OCI-LY7 (cell line): Measurements from ENCODE around the gene MYBPHL. TPM values are rescaled to one million over a fixed set of nuclear protein-coding genes. Genes with fewer than 3 reads are reported as not detected.

Experiments
- BruUV-seq: library from RNA; stranded (reverse); fragments of 400-500 nt; replicated peaks from 2 replicates; lab custom pipeline; 2021; lab: Mats Ljungman, UMichigan
- CTCF ChIA-PET: fragments of 300-600 bp; sonication (Branson Sonifier 250); formaldehyde crosslinking; loops from one replicate; lab custom pipeline; 2022; ENCODE audit warnings: antibody characterized with exemption; ENCODE audit not compliant: unreplicated experiment; lab: Charles Lee
- POLR2A ChIA-PET: fragments of 300-600 bp; sonication (Branson Sonifier 250); formaldehyde crosslinking; loops from one replicate; lab custom pipeline; 2022; ENCODE audit warnings: antibody characterized with exemption; lab: Charles Lee
- DNase-seq: peaks from one replicate; pipeline ENCODE4 v3.0.0-alpha.2; 2015; ENCODE audit warnings: low spot score
- H2AFZ ChIP-seq: fragments of 200-600 bp; sonication (generic), shearing (Covaris generic); 2 replicates; pipeline ENCODE4 v1.6.1; 2014; ENCODE audit warnings: mild to moderate bottlenecking, antibody characterized with exemption, low read length, moderate library complexity
- H3K27ac ChIP-seq: fragments of 200-600 bp; sonication (generic); 2 replicates; pipeline ENCODE4 v1.5.1; 2014; ENCODE audit warnings: mixed run types, low read depth, mild to moderate bottlenecking, moderate library complexity, low read length, inconsistent platforms; ENCODE audit not compliant: poor library complexity, severe bottlenecking
- H3K36me3 ChIP-seq: fragments of 200-600 bp; sonication (generic); 2 replicates; pipeline ENCODE4 v1.6.1; 2014; ENCODE audit warnings: mild to moderate bottlenecking, antibody characterized with exemption, low read length, moderate library complexity, mixed read lengths; ENCODE audit not compliant: insufficient read depth
- H3K4me1 ChIP-seq: fragments of 200-600 bp; sonication (generic); 2 replicates; pipeline ENCODE4 v1.5.1; 2014; ENCODE audit warnings: mild to moderate bottlenecking, low read length; ENCODE audit not compliant: insufficient read depth, poor library complexity, severe bottlenecking
- H3K4me2 ChIP-seq: fragments of 200-600 bp; sonication (generic); 2 replicates; pipeline ENCODE4 v1.6.1; 2014; ENCODE audit warnings: mild to moderate bottlenecking, low read length
- H3K4me3 ChIP-seq: fragments of 200-600 bp; sonication (generic); 2 replicates; pipeline ENCODE4 v1.5.1; 2014; ENCODE audit warnings: mild to moderate bottlenecking, low read depth, low read length; ENCODE audit not compliant: poor library complexity, severe bottlenecking
- H3K79me2 ChIP-seq: fragments of 200-600 bp; sonication (generic); 2 replicates; pipeline ENCODE4 v1.6.1; 2016; ENCODE audit warnings: low read depth, mild to moderate bottlenecking, low read length, moderate library complexity, mixed read lengths; ENCODE audit not compliant: insufficient read depth
- H3K9me2 ChIP-seq: fragments of 200-600 bp; sonication (generic); 2 replicates; pipeline ENCODE4 v1.6.1; 2016; ENCODE audit warnings: mild to moderate bottlenecking, low read length, mixed read lengths; ENCODE audit not compliant: insufficient read depth
- H3K9me3 ChIP-seq: fragments of 200-600 bp; sonication (generic); 2 replicates; pipeline ENCODE4 v1.6.1; 2014; ENCODE audit warnings: mild to moderate bottlenecking, mixed run types, low read length, mixed read lengths
- H4K20me1 ChIP-seq: fragments of 200-600 bp; sonication (generic); 2 replicates; pipeline ENCODE4 v1.6.1; 2014; ENCODE audit warnings: mild to moderate bottlenecking, antibody characterized with exemption, low read length, moderate library complexity, mixed read lengths; ENCODE audit not compliant: insufficient read depth
- EZH2phosphoT487 ChIP-seq: fragments of 200-600 bp; sonication (generic); IDR thresholded peaks from 2 replicates; pipeline ENCODE4 v1.6.1; 2018; ENCODE audit warnings: low read depth, borderline replicate concordance, mild to moderate bottlenecking, mixed run types, antibody characterized with exemption, low read length, moderate library complexity, mixed read lengths
- intact Hi-C: fragments of 100-400 bp; cut with micrococcal nuclease; formaldehyde crosslinking; loops from one replicate; pipeline ENCODE4 v1.10.0; 2022; ENCODE audit not compliant: unreplicated experiment
- total RNA-seq, 2 experiments: library from RNA; depleted of rRNA in 1 of 2; stranded (reverse); fragments of >200 nt in 1 of 2; shearing (Covaris generic) in 1 of 2; gene quantifications; 2 replicates each; pipeline ENCODE4 v1.2.3, GENCODE V29; 2014 to 2022
- TF ChIP-seq, protein P1 (sequence below): fragments of 200-600 bp; sonication (generic); conservative IDR thresholded peaks from 2 replicates; pipeline ENCODE4 v1.5.1; 2014; ENCODE audit warnings: mild to moderate bottlenecking, antibody characterized with exemption, low read length, moderate library complexity, mixed read lengths

The MYBPHL gene
- total RNA-seq, 2 experiments from 2014 or later: 0.16 TPM; not detected in 1

DNA sequence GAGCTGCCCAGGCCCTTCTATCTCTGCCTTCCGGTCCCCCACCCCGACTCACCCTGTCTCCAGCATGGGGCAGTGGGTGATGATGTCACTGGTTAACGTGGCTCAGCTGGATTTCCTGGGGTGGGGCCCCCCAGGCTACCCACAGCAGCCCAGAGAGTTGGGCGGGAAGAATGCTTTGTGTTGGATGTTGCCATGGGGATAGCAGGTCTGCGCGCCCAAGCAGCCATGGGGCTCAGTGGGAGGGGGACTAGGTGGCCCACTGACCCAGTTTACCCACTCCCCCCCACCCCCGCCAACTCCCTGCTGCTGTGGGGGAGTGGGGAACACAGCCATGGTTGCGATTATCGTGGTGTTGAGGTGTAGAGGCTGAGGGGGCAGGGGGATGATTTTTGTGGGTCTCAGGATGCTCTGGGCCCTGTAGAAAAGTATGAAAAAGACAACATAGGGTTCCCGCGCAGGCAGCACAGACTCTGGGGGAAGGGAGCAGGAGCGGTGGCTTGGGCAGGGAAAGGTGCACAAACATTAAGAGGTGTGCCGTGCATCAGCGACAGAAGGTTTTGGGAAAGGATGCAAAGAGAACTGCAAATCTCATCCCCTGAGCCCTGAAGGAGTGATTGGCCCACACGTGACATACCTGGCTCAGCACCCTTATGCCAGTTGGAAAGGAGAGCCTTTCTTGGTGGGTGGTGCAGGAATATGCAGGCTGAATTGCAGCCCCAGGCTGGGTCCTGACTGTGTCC is 49.0 kb downstream of the MYBPHL start:
- no peaks in the 10 kb centered on the region for H3K9me3 ChIP-seq
- no peaks in the 10 kb centered on the region for H4K20me1 ChIP-seq
- intact Hi-C loops: no loop called here
- no peak for DNase-seq
- H3K27ac ChIP-seq: no peak overlapping the region
- H3K79me2 ChIP-seq: no peaks in the 10 kb centered on the region
- no peak overlapping the region for H2AFZ ChIP-seq
- ChIA-PET CTCF (no interaction called here), POLR2A (interaction anchor here (0.6 kb wide), 1 partner anchor 84 kb away, joined by 4 read pairs; no protein-coding TSS in a partner anchor)
- TF ChIP-seq, protein P1, sequence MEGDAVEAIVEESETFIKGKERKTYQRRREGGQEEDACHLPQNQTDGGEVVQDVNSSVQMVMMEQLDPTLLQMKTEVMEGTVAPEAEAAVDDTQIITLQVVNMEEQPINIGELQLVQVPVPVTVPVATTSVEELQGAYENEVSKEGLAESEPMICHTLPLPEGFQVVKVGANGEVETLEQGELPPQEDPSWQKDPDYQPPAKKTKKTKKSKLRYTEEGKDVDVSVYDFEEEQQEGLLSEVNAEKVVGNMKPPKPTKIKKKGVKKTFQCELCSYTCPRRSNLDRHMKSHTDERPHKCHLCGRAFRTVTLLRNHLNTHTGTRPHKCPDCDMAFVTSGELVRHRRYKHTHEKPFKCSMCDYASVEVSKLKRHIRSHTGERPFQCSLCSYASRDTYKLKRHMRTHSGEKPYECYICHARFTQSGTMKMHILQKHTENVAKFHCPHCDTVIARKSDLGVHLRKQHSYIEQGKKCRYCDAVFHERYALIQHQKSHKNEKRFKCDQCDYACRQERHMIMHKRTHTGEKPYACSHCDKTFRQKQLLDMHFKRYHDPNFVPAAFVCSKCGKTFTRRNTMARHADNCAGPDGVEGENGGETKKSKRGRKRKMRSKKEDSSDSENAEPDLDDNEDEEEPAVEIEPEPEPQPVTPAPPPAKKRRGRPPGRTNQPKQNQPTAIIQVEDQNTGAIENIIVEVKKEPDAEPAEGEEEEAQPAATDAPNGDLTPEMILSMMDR: no peak
- TF ChIP-seq EZH2phosphoT487: no peak
- H3K4me3 ChIP-seq: no peak overlapping the region
- no peak overlapping the region for H3K4me2 ChIP-seq
- H3K4me1 ChIP-seq: peaks cover 19% of the 10 kb centered on the region
- peaks cover 4% of the 10 kb centered on the region; the same call in 1 of the 2 replicates for H3K36me3 ChIP-seq
- H3K9me2 ChIP-seq: no peaks in the 10 kb centered on the region
- BruUV-seq: no TSS peak

DNA sequence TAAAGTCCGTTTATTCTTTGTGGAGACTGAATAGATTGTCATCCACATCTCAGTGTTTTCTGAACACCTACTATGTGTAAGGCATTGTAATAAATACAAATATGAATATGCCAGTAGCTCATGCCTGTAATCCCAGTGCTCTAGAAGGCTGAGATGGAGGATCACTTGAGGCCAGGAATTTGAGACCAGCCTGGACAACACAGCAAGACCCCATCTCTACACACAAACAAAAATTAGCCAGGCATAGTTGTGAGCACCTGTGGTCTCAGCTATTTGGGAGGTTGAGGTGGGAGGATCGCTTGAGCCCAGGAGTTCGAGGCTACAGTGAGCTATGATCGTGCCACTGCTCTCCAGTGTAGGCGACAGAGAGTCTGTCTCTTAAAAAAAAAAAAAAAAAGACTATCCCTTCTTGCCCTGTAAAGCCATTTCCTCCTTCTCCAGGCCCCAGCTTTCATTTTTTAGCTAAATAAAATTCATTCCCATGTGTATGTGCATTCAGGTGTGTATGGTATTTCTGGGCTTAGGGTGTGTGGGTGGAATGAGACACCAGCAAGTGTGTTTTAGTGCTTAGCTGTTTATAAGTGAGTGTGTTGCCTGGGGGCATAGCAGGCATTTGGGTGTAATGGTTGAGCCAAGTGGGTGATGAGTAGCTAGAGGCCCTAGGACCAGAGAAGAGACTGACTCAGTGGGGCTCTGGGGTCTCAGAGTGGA is 49.7 kb downstream of the MYBPHL start:
- Histone ChIP-seq H3K79me2 (no peaks in the 10 kb centered on the region), H3K4me2 (no peak overlapping the region), H3K9me3 (no peaks in the 10 kb centered on the region), H3K27ac (no peak overlapping the region), H4K20me1 (no peaks in the 10 kb centered on the region), H3K4me1 (peaks cover 19% of the 10 kb centered on the region), H2AFZ (no peak overlapping the region), H3K36me3 (peaks cover 4% of the 10 kb centered on the region; the same call in 1 of the 2 replicates), H3K4me3 (no peak overlapping the region), H3K9me2 (no peaks in the 10 kb centered on the region)
- intact Hi-C loops: no loop called here
- no TSS peak for BruUV-seq
- CTCF ChIA-PET: no interaction called here
- TF ChIP-seq, protein P1: no peak
- no peak for TF ChIP-seq EZH2phosphoT487
- no peak for DNase-seq
- POLR2A ChIA-PET: interaction anchor here (0.6 to 1.1 kb wide), 5 partner anchors 9 to 289 kb away, joined by 3 to 6 read pairs (median 4); no protein-coding TSS in a partner anchor
